ENCODE results near the gene GALNT11.

DNA sequence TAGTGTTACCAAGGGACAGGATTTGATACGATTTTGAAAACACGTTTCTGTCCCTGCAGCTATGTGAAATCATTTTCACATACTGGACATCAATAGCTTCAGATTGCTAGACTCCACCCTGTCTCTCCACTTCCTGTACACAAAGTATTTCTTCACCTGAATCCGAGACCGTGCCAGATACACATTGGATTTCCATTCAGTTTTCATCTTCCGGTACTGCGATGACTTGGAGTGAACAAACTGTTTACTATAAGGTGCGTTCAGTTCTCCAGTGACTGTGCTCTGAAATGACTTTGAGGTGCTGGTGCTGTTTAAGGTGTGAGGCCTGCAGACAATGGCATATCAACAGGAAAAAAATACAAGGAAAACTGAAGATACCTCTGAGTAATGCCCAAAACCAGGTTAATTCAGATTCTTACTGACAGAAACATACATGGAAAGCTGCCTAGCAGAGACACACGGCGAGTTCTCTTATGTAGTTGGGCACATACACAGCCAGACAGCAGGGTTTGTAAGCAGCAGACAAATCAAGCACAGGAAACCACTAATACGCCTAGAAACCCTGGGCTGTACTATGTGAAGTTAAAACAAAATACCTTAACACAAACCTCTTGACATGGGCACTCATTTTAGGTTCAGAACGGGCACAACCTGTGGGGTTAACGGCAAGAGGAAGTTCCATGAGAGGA lies 119.2 kb downstream of the GALNT11 start:
- TF ChIP-seq CTCF (IDR thresholded peaks at IDR 0.05) (no peak), POLR2A (IDR thresholded peaks at IDR 0.05) (no peak)

All from sigmoid colon (tissue), 3 donors.